HEK293T (cell line): ENCODE measurements around the gene PPP1R15B.

Source experiments
- CTCF ChIA-PET: fragments of 350-600 bp; formaldehyde crosslinking; extraction: SDS; loops from one replicate; lab custom pipeline; 2021; ENCODE audit warnings: antibody characterized with exemption, inconsistent platforms; lab: Yijun Ruan, JAX
- POLR2A ChIA-PET: fragments of 350-600 bp; formaldehyde crosslinking; extraction: SDS; loops from one replicate; lab custom pipeline; 2020; ENCODE audit warnings: antibody characterized with exemption, inconsistent platforms; lab: Yijun Ruan, JAX
- DNase-seq: peaks from one replicate; pipeline ENCODE4 v3.0.0; 2012; ENCODE audit warnings: mixed read lengths; ENCODE audit errors: extremely low spot score
- ARNT ChIP-seq: fragments of 450-650 bp; IDR thresholded peaks from 2 replicates; pipeline ENCODE4 v1.6.1; 2017; ENCODE audit warnings: mild to moderate bottlenecking
- BHLHE40 ChIP-seq: fragments of 450-650 bp; IDR thresholded peaks from 2 replicates; pipeline ENCODE4 v1.6.1; 2016; ENCODE audit warnings: mild to moderate bottlenecking, moderate library complexity, borderline replicate concordance
- CTBP1 ChIP-seq: fragments of 450-650 bp; IDR thresholded peaks from 2 replicates; pipeline ENCODE4 v1.6.1; 2016; ENCODE audit warnings: borderline replicate concordance
- ELF4 ChIP-seq: fragments of 450-650 bp; IDR thresholded peaks from 2 replicates; pipeline ENCODE4 v1.6.1; 2017; ENCODE audit warnings: antibody characterized with exemption
- FOXA1 ChIP-seq: fragments of 450-650 bp; IDR thresholded peaks from 2 replicates; pipeline ENCODE4 v1.6.1; 2016; ENCODE audit warnings: mild to moderate bottlenecking
- FOXM1 ChIP-seq: fragments of 450-650 bp; IDR thresholded peaks from 2 replicates; pipeline ENCODE4 v1.6.1; 2017; ENCODE audit warnings: mild to moderate bottlenecking, borderline replicate concordance
- HDGF ChIP-seq: fragments of 450-650 bp; IDR thresholded peaks from 2 replicates; pipeline ENCODE4 v1.6.1; 2017; ENCODE audit warnings: antibody characterized with exemption, borderline replicate concordance
- L3MBTL2 ChIP-seq: fragments of 450-650 bp; conservative IDR thresholded peaks from 2 replicates; pipeline ENCODE4 v1.6.1; 2016; ENCODE audit warnings: mild to moderate bottlenecking
- LEF1 ChIP-seq: fragments of 450-650 bp; IDR thresholded peaks from 2 replicates; pipeline ENCODE4 v1.6.1; 2017; ENCODE audit warnings: mild to moderate bottlenecking, borderline replicate concordance
- NFRKB ChIP-seq: fragments of 450-650 bp; IDR thresholded peaks from 2 replicates; pipeline ENCODE4 v1.6.1; 2016; ENCODE audit warnings: mild to moderate bottlenecking, moderate library complexity
- PKNOX1 ChIP-seq: fragments of 450-650 bp; IDR thresholded peaks from 2 replicates; pipeline ENCODE4 v1.6.1; 2016
- SP1 ChIP-seq: fragments of 450-650 bp; IDR thresholded peaks from 2 replicates; pipeline ENCODE4 v1.6.1; 2017
- SUZ12 ChIP-seq: fragments of 450-650 bp; IDR thresholded peaks from 2 replicates; pipeline ENCODE4 v1.6.1; 2016; ENCODE audit warnings: mild to moderate bottlenecking
- TARDBP ChIP-seq: fragments of 450-650 bp; IDR thresholded peaks from 2 replicates; pipeline ENCODE4 v1.6.1; 2016
- ZNF384 ChIP-seq: fragments of 450-650 bp; IDR thresholded peaks from 2 replicates; pipeline ENCODE4 v1.6.1; 2016

The PPP1R15B gene

GRCh38 chr1:204447190-204447589 lies 35.6 kb upstream of the PPP1R15B start:
- TF ChIP-seq ZNF384, result no peak
- ChIA-PET CTCF (interaction anchor here (0.9 to 3.7 kb wide), 10 partner anchors 9 to 360 kb away, joined by 3 to 51 read pairs (median 8); partner anchors contain the start of gene PIK3C2B), POLR2A (interaction anchor here (1.1 to 1.8 kb wide), 3 partner anchors 47 to 69 kb away, joined by 3 to 5 read pairs (median 5); partner anchors contain the start of gene MDM4)
- DNase-seq, result no peak

GRCh38 chr1:204446413-204447111 lies 34.9 kb upstream of the PPP1R15B start:
- ChIA-PET POLR2A (interaction anchor here (0.8 to 1.8 kb wide), 4 partner anchors 36 to 69 kb away, joined by 3 to 5 read pairs (median 4); partner anchors contain the start of gene MDM4), CTCF (interaction anchor here (0.7 to 3.7 kb wide), 16 partner anchors 9 to 360 kb away, joined by 3 to 51 read pairs (median 6); partner anchors contain the start of gene PIK3C2B)
- DNase-seq, result peak; percentile 83
- TF ChIP-seq LEF1, result no peak
- TF ChIP-seq TARDBP, result no peak
- TF ChIP-seq ZNF384, result no peak
- no peak for TF ChIP-seq NFRKB
- TF ChIP-seq BHLHE40, result no peak
- TF ChIP-seq PKNOX1, result no peak
- TF ChIP-seq CTBP1, result no peak
- TF ChIP-seq FOXA1, result no peak
- TF ChIP-seq SP1, result no peak
- TF ChIP-seq ELF4, result no peak
- TF ChIP-seq FOXM1, result no peak
- no peak for TF ChIP-seq L3MBTL2

- CTCF ChIA-PET, result interaction anchor here (0.5 to 3.7 kb wide), 17 partner anchors 8 to 361 kb away, joined by 3 to 51 read pairs (median 5); partner anchors contain the start of genes MDM4 and PIK3C2B
- DNase-seq, result peak; percentile 88
- POLR2A ChIA-PET, result interaction anchor here (0.7 to 1.8 kb wide), 4 partner anchors 35 to 70 kb away, joined by 3 to 5 read pairs (median 4); partner anchors contain the start of genes MDM4 and PIK3C2B
- no peak for TF ChIP-seq ARNT
- TF ChIP-seq PKNOX1, result peak; percentile 24; the same call in 1 of the 2 replicates
Observed at GRCh38 chr1:204445860-204446412, 34.3 kb upstream of the PPP1R15B start.

- ChIA-PET POLR2A (interaction anchor here (1.9 kb wide), 1 partner anchor 50 kb away, joined by 4 read pairs; the partner anchor contains the start of gene PIK3C2B), CTCF (no interaction called here)
- TF ChIP-seq FOXM1, result no peak
- no peak for TF ChIP-seq CTBP1
- DNase-seq, result no peak
Observed at GRCh38 chr1:204443871-204444581, 32.4 kb upstream of the PPP1R15B start.

GRCh38 chr1:204443260-204443619 lies 31.6 kb upstream of the PPP1R15B start:
- POLR2A ChIA-PET, result interaction anchor here (1.9 kb wide), 1 partner anchor 51 kb away, joined by 4 read pairs; the partner anchor contains the start of gene PIK3C2B
- TF ChIP-seq SUZ12 (no peak), L3MBTL2 (no peak), ZNF384 (no peak), CTBP1 (no peak), LEF1 (no peak), FOXA1 (no peak)
- CTCF ChIA-PET, result no interaction called here
- DNase-seq, result no peak

- no peak for TF ChIP-seq SP1
- TF ChIP-seq LEF1, result no peak
- CTCF ChIA-PET, result interaction anchor here (1.3 kb wide), 1 partner anchor 12 kb away, joined by 9 read pairs; no protein-coding TSS in a partner anchor
- DNase-seq, result no peak
- POLR2A ChIA-PET, result interaction anchor here (1.9 kb wide), 1 partner anchor 51 kb away, joined by 4 read pairs; the partner anchor contains the start of gene PIK3C2B
Observed at GRCh38 chr1:204442376-204443259, 31.0 kb upstream of the PPP1R15B start.

- DNase-seq, result no peak
- CTCF ChIA-PET, result interaction anchor here (1.3 to 1.7 kb wide), 2 partner anchors 10 to 11 kb away, joined by 4 to 9 read pairs; no protein-coding TSS in a partner anchor
- TF ChIP-seq L3MBTL2 (no peak), SUZ12 (no peak), ELF4 (no peak), SP1 (no peak), ARNT (no peak), BHLHE40 (no peak), PKNOX1 (no peak), FOXM1 (no peak), HDGF (no peak)
- POLR2A ChIA-PET, result no interaction called here
Observed at GRCh38 chr1:204441558-204441957, 29.9 kb upstream of the PPP1R15B start.
